Stimulated activated CD4-positive, alpha-beta T cell treated with anti-CD3 and anti-CD28 coated beads, Interleukin-4, amount 100 ng/mL, for 24 hours (primary cell): ENCODE data around the gene CYP27C1.
A peak's percentile ranks its signal among the peaks of the same experiment; 100 is the strongest.
"Not testable (repeated sequence)": the region's sequence is repeated elsewhere in the genome, so short reads cannot be mapped to it uniquely, and the experiment has no call there.

Source experiments
- DNase-seq: peaks from one replicate; pipeline ENCODE4 v3.0.0-alpha.2; 2020

The CYP27C1 gene

GRCh38 chr2:127220768-127221527, 849 bp upstream of the CYP27C1 start:
- no peak for DNase-seq

GRCh38 chr2:127219171-127220070, 678 bp downstream of the CYP27C1 start:
- no peak for DNase-seq

GRCh38 chr2:127218812-127219170, 1.3 kb downstream of the CYP27C1 start:
- no peak for DNase-seq

- no peak for DNase-seq
These were observed 2.4 kb downstream of the CYP27C1 start for GRCh38 chr2:127217470-127218325.

GRCh38 chr2:127216593-127216992, 3.5 kb downstream of the CYP27C1 start:
- no peak for DNase-seq

GRCh38 chr2:127216095-127216494, 4.0 kb downstream of the CYP27C1 start:
- no peak for DNase-seq

- DNase-seq = not testable (repeated sequence)
These were observed 5.9 kb downstream of the CYP27C1 start for GRCh38 chr2:127214201-127214600.

GRCh38 chr2:127208313-127208712, 11.8 kb downstream of the CYP27C1 start:
- DNase-seq = no peak

GRCh38 chr2:127205218-127206125, 14.6 kb downstream of the CYP27C1 start:
- DNase-seq = no peak

- DNase-seq = no peak
These were observed 18.6 kb downstream of the CYP27C1 start for GRCh38 chr2:127201452-127201851.

- DNase-seq = no peak
These were observed 19.1 kb downstream of the CYP27C1 start for GRCh38 chr2:127200962-127201361.

- DNase-seq = no peak
These were observed 20.9 kb downstream of the CYP27C1 start for GRCh38 chr2:127199223-127199622.

- DNase-seq = peak; percentile 67
These were observed 22.4 kb downstream of the CYP27C1 start for GRCh38 chr2:127197475-127198385.

GRCh38 chr2:127196998-127197397, 23.1 kb downstream of the CYP27C1 start:
- no peak for DNase-seq

GRCh38 chr2:127196549-127196948, 23.6 kb downstream of the CYP27C1 start:
- DNase-seq = no peak

GRCh38 chr2:127195140-127196074, 24.7 kb downstream of the CYP27C1 start:
- no peak for DNase-seq

- DNase-seq = no peak
These were observed 25.7 kb downstream of the CYP27C1 start for GRCh38 chr2:127194447-127194846.

- no peak for DNase-seq
These were observed 26.2 kb downstream of the CYP27C1 start for GRCh38 chr2:127193967-127194280.

GRCh38 chr2:127193164-127193966, 26.7 kb downstream of the CYP27C1 start:
- DNase-seq = no peak
